Inflammatory macrophage (primary cell): Measurements from ENCODE around the gene CAPN3.
"Not testable (repeated sequence)": the region's sequence is repeated elsewhere in the genome, so short reads cannot be mapped to it uniquely, and the experiment has no call there.

Experiments used
- DNase-seq, 2 donors: peaks; one replicate each; pipeline ENCODE4 v3.0.0-alpha.2; 2020 to 2022
- total RNA-seq, 18 experiments: gene quantifications; one replicate each; lab custom pipeline; 2026; ENCODE audit warnings: mixed read lengths in 6 of 18, inconsistent platforms in 2 of 18; lab: John Stamatoyannopoulos, UW

CAPN3 gene
- 0.78 to 7.0 (median 3.8) reads per million in 18 experiments for total RNA-seq

- no peak for DNase-seq
Observed at GRCh38 chr15:42359249-42359648, at the start of gene CAPN3. Gene CAPN3 (plus strand): TSS chr15:42359501. CDS start chr15:42359806, 305 bp downstream.

- no peak for DNase-seq
Observed at GRCh38 chr15:42313463-42313862, 45.8 kb upstream of the CAPN3 start.

- no peak for DNase-seq
Observed at GRCh38 chr15:42314818-42315217, 44.5 kb upstream of the CAPN3 start.

GRCh38 chr15:42315521-42315920 lies 43.8 kb upstream of the CAPN3 start:
- DNase-seq, result no peak

- not testable (repeated sequence) for DNase-seq
Observed at GRCh38 chr15:42316282-42316805, 43.0 kb upstream of the CAPN3 start.

GRCh38 chr15:42319206-42319605 lies 40.1 kb upstream of the CAPN3 start:
- DNase-seq, result no peak

GRCh38 chr15:42324308-42324707 lies 35.0 kb upstream of the CAPN3 start:
- DNase-seq, result no peak

- no peak for DNase-seq
Observed at GRCh38 chr15:42329161-42329560, 30.1 kb upstream of the CAPN3 start.

GRCh38 chr15:42329992-42330391 lies 29.3 kb upstream of the CAPN3 start:
- no peak for DNase-seq

- no peak for DNase-seq
Observed at GRCh38 chr15:42331235-42331634, 28.1 kb upstream of the CAPN3 start.

- DNase-seq, result no peak
Observed at GRCh38 chr15:42332331-42332730, 27.0 kb upstream of the CAPN3 start.

- DNase-seq, result no peak
Observed at GRCh38 chr15:42335074-42335473, 24.2 kb upstream of the CAPN3 start.

GRCh38 chr15:42336650-42337049 lies 22.7 kb upstream of the CAPN3 start:
- not testable (repeated sequence) for DNase-seq

GRCh38 chr15:42337104-42337503 lies 22.2 kb upstream of the CAPN3 start:
- not testable (repeated sequence) for DNase-seq

- no peak for DNase-seq
Observed at GRCh38 chr15:42338500-42338899, 20.8 kb upstream of the CAPN3 start.

- no peak for DNase-seq
Observed at GRCh38 chr15:42343596-42344232, 15.6 kb upstream of the CAPN3 start.

- no peak for DNase-seq
Observed at GRCh38 chr15:42344763-42345162, 14.5 kb upstream of the CAPN3 start.

- DNase-seq, result no peak
Observed at GRCh38 chr15:42345504-42345903, 13.8 kb upstream of the CAPN3 start.

GRCh38 chr15:42348083-42348482 lies 11.2 kb upstream of the CAPN3 start:
- DNase-seq, result no peak

GRCh38 chr15:42349186-42349585 lies 10.1 kb upstream of the CAPN3 start:
- DNase-seq, result no peak

GRCh38 chr15:42352401-42352800 lies 6.9 kb upstream of the CAPN3 start:
- no peak for DNase-seq

GRCh38 chr15:42353061-42353460 lies 6.2 kb upstream of the CAPN3 start:
- no peak for DNase-seq

- DNase-seq, result no peak
Observed at GRCh38 chr15:42354824-42355223, 4.5 kb upstream of the CAPN3 start.

- DNase-seq, result no peak
Observed at GRCh38 chr15:42355291-42355690, 4.0 kb upstream of the CAPN3 start.

- no peak for DNase-seq
Observed at GRCh38 chr15:42356851-42357250, 2.5 kb upstream of the CAPN3 start.
